Omental fat pad (tissue), 4 donors: ENCODE measurements around the gene MRPL43. TPM values are rescaled to one million over a fixed set of nuclear protein-coding genes. Genes with fewer than 3 reads are reported as not detected.

Experiments used
- ATAC-seq: fragments of 150-250 bp; one replicate; pipeline ENCODE4 v1.9.1; 2016; ENCODE audit warnings: mild to moderate bottlenecking, moderate library complexity; ENCODE audit not compliant: low FRiP score
- DNase-seq: peaks from one replicate; pipeline ENCODE4 v3.0.0-alpha.2; 2019; ENCODE audit warnings: low spot score
- CTCF ChIP-seq, 3 donors: fragments of 450-650 bp; IDR thresholded peaks; one replicate each; pipeline ENCODE4 v1.5.1; 2016 to 2017; ENCODE audit warnings: antibody characterized with exemption in 3 of 3, mild to moderate bottlenecking in 3 of 3, moderate library complexity in 2 of 3
- total RNA-seq, 4 donors: library from RNA; depleted of rRNA; stranded (reverse); fragments of >200 nt; gene quantifications; one replicate each; pipeline ENCODE4 v1.1.0, GENCODE V29; 2016

The MRPL43 gene
- total RNA-seq, 4 donors from 2014 or later = 59.7 to 97.0 (median 79.3) TPM

GRCh38 chr10:100997360-100998182 lies 10.3 kb upstream of the MRPL43 start:
- DNase-seq (no peak), ATAC-seq (peak; percentile 48)
- peak in 1 of 3 donors; percentile 91 for TF ChIP-seq CTCF (IDR thresholded peaks at IDR 0.05)

DNA sequence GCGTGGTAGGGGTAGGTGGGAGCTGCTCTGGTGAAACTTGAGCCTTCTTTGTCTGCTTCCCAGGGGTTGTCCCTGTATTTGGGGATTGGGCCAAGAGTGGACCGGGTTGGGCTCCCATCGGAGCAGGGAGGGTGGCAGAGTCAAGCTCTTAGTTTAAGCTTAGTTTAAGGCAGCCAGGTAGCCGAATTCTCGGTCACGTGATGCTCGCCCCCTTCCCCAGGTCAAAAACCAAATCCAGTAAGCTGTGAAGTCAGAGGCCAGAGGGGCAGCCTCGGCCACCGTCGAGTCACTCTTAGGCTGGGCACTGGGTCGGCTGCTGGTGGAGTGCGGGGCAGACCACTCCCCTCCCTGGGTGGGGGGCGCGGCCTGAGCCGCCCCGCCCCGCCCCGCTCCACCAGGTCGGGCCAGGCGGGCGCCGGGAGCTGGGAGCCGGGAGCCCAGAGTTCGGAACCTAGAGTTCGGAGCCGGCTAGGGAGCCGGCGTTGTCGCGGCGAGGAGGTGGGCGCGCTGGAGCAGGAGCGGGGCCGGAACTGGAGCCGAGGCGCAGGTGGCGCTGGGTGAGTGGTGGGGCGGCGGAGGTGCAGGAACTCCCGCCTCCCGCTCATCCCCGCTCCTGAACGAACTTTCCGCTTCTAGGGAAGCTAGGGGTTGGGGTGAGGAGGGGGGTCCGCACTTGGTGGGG lies 9.5 kb upstream of the MRPL43 start:
- ATAC-seq (peak; percentile 20), DNase-seq (no peak)
- no peak for TF ChIP-seq CTCF (IDR thresholded peaks at IDR 0.05)

DNA sequence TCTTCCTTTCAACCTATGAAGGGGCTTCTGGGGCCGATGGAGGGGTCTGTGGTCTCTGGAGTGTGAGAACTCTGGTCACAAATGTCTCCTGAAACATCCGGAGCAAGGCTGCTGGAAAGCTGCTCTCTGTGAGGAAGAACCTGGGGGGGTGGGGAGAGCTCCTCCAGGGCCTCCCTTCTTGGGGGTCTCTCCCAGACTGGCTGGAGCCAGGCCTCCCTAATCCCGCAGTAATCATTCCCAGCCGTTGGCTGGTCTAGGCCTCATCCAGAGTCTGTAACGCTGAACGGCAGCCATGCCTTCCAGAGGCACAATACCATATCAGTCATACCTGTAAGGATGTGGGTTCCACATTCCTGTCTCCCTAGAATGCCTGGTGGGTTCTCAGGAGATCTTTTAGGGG lies 7.9 kb upstream of the MRPL43 start:
- no peak for ATAC-seq

GRCh38 chr10:100993986-100994708 lies 6.8 kb upstream of the MRPL43 start:
- peak in 1 of 3 donors; percentile 21 for TF ChIP-seq CTCF (IDR thresholded peaks at IDR 0.05)
- ATAC-seq (no peak), DNase-seq (no peak)

More for the DNA sequence above, 7.9 kb upstream of the MRPL43 start:
- DNase-seq = no peak
- TF ChIP-seq CTCF (IDR thresholded peaks at IDR 0.05) = no peak

DNA sequence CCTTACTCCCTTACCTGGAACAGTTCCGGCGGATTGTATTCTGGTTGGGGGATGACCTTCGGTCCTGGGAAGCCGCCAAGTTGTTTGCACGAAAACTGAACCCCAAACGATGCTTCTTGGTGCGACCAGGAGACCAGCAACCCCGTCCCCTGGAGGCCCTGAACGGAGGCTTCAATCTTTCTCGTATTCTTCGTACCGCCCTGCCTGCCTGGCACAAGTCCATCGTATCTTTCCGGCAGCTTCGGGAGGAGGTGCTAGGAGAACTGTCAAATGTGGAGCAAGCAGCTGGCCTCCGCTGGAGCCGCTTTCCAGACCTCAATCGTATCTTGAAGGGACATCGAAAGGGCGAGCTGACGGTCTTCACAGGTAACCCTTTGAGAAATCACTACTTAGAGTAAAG lies 1.8 kb upstream of the MRPL43 start:
- ATAC-seq (no peak), DNase-seq (no peak)
- no peak for TF ChIP-seq CTCF (IDR thresholded peaks at IDR 0.05)

DNA sequence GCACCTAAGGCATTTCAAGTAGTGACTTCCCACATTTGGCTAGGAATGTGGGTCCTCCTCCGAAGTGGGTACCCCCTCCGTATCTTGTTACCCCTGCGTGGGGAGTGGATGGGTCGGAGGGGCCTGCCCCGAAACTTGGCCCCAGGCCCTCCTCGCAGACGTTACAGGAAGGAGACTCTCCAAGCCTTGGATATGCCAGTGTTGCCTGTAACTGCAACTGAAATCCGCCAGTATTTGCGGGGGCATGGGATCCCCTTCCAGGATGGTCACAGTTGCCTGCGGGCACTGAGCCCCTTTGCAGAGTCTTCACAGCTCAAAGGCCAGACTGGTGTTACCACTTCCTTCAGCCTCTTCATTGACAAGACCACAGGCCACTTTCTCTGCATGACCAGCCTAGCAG lies 869 bp upstream of the MRPL43 start:
- TF ChIP-seq CTCF (IDR thresholded peaks at IDR 0.05) = no peak
- DNase-seq = no peak
- ATAC-seq = no peak
